ENCODE results near the gene OR2L13. TPM values are rescaled to one million over a fixed set of nuclear protein-coding genes. Genes with fewer than 3 reads are reported as not detected.

Gene OR2L13
- total and polyA plus RNA-seq, 2 donors (not counting 3 experiments of a cell fraction or from before 2014, with no cell fraction given), result not detected

DNA sequence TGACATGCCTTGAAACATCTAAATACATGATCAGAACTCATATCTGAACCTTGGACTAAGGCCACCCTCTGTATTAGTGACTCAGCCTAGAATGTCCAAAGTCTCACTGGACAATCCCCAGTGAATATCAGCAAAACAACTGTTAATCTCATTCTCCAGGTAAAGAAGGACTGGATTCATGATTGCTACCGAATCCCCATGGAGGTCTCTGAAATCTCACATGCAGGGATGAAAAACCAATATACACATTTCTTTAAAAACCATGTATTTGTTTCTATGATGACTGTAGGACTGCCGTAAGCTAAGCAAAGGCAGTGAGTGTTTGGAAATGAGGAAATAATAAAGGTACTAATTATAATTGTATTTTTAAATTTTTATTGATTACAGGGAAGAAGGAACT is 48.4 kb upstream of the OR2L13 start, which contains the start of gene OR2L3:
OR2L3 (plus strand) TSS at position 301 of the 400 bp plus-strand sequence. CDS start 13,846 bp downstream, outside the sequence.
- TF ChIP-seq EZH2 (IDR thresholded peaks at IDR 0.05; ENCODE audit: borderline replicate concordance, low read depth, low read length, severe bottlenecking), result no peak
- no peak for TF ChIP-seq POLR2AphosphoS5 (IDR thresholded peaks at IDR 0.05; ENCODE audit: insufficient read depth, low read depth, low read length)
- no peak for TF ChIP-seq JUN (IDR thresholded peaks at IDR 0.05; ENCODE audit: borderline replicate concordance, insufficient read depth, insufficient read length, low read depth)
- no peak for TF ChIP-seq POLR2A (IDR thresholded peaks at IDR 0.05; ENCODE audit: low read depth, low read length)
- TF ChIP-seq, protein P1, sequence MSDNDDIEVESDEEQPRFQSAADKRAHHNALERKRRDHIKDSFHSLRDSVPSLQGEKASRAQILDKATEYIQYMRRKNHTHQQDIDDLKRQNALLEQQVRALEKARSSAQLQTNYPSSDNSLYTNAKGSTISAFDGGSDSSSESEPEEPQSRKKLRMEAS (IDR thresholded peaks at IDR 0.05; ENCODE audit: insufficient read depth, insufficient read length), result no peak
- no peak for TF ChIP-seq GATA2 (IDR thresholded peaks at IDR 0.05; ENCODE audit: insufficient read depth, insufficient read length, low read depth, low read length)
- no peak for TF ChIP-seq FOS (IDR thresholded peaks at IDR 0.05; ENCODE audit: borderline replicate concordance, insufficient read depth, low read length)
- ChIA-PET POLR2A (no interaction called here), CTCF (no interaction called here)
- H4K20me1 ChIP-seq (replicated peaks; ENCODE audit: control insufficient read depth, extremely low read depth, insufficient read depth, low read length), result no peaks in the 10 kb centered on the region
- peaks cover 5% of the 10 kb centered on the region for H3K9me3 ChIP-seq (replicated peaks; ENCODE audit: control insufficient read depth, insufficient read depth, low read length)
- no peaks in the 10 kb centered on the region for H3K36me3 ChIP-seq (ENCODE audit: control insufficient read depth in 2 of 2, extremely low read depth in 1 of 2, insufficient read depth in 2 of 2, low read length in 2 of 2)
- dilution Hi-C loops (cut with MboI; ENCODE audit: extremely low pct_ligation_motif_present, low sequenced_read_pairs), result no loop called here
- no TSS peak for BruUV-seq (replicated peaks)
- no peak within 1 kb of the TSS for H3K27ac ChIP-seq (ENCODE audit: insufficient read depth, low read depth, low read length)
- H3K9me1 ChIP-seq (replicated peaks; ENCODE audit: control insufficient read depth, extremely low read depth, insufficient read depth, low read length), result no peaks in the 10 kb centered on the region
- H2AFZ ChIP-seq (ENCODE audit: low read depth, low read length), result no peak within 1 kb of the TSS
- intact Hi-C loops (cut with micrococcal nuclease), result no loop called here
- H3K27me3 ChIP-seq (ENCODE audit: control insufficient read depth in 2 of 2, insufficient read depth in 2 of 2, low read length in 2 of 2), result no peaks in the 10 kb centered on the region
- no peak within 1 kb of the TSS for H3K9ac ChIP-seq (replicated peaks; ENCODE audit: extremely low read depth, insufficient read depth, low read length)
- H3K4me3 ChIP-seq (replicated peaks in 1 of 3; ENCODE audit: insufficient read depth in 1 of 3, low read depth in 1 of 3, low read length in 3 of 3), result no peak within 1 kb of the TSS
- H3K4me1 ChIP-seq (ENCODE audit: control insufficient read depth, extremely low read depth, insufficient read depth, low read length), result no peaks in the 10 kb centered on the region
- FAIRE-seq, result no peak
- no peak for DNase-seq (ENCODE audit: low read depth, low spot score)
- H3K4me2 ChIP-seq (ENCODE audit: insufficient read depth, low read length), result no peak within 1 kb of the TSS
- H3K79me2 ChIP-seq (ENCODE audit: control insufficient read depth, insufficient read depth, low read length), result no peaks in the 10 kb centered on the region

DNA sequence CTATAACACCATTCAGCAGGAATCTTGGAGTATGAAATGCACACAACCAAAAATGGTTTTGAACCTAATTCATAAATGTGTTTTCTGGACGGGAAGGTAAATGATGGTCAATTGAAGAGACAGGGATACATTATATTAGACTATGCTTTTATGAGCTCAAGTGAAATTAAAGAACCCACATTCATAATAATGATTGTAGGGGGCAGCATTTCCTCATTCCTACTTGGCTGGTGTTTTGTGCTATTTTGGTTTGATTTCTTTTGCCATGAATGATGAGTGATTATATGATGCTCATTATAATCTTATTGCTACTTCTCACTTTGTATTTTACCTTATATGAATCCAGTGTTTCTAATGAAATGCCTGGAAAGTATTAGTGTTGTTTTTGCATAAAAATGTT is 48.0 kb upstream of the OR2L13 start:
- Histone ChIP-seq H3K36me3 (ENCODE audit: control insufficient read depth in 2 of 2, extremely low read depth in 1 of 2, insufficient read depth in 2 of 2, low read length in 2 of 2) (no peaks in the 10 kb centered on the region), H3K4me3 (replicated peaks in 1 of 3; ENCODE audit: insufficient read depth in 1 of 3, low read depth in 1 of 3, low read length in 3 of 3) (no peak overlapping the region), H3K4me2 (ENCODE audit: insufficient read depth, low read length) (no peak overlapping the region), H4K20me1 (replicated peaks; ENCODE audit: control insufficient read depth, extremely low read depth, insufficient read depth, low read length) (no peaks in the 10 kb centered on the region), H2AFZ (ENCODE audit: low read depth, low read length) (no peak overlapping the region), H3K79me2 (ENCODE audit: control insufficient read depth, insufficient read depth, low read length) (no peaks in the 10 kb centered on the region), H3K9ac (replicated peaks; ENCODE audit: extremely low read depth, insufficient read depth, low read length) (no peak overlapping the region), H3K9me3 (replicated peaks; ENCODE audit: control insufficient read depth, insufficient read depth, low read length) (peaks cover 5% of the 10 kb centered on the region), H3K9me1 (replicated peaks; ENCODE audit: control insufficient read depth, extremely low read depth, insufficient read depth, low read length) (no peaks in the 10 kb centered on the region), H3K27me3 (ENCODE audit: control insufficient read depth in 2 of 2, insufficient read depth in 2 of 2, low read length in 2 of 2) (no peaks in the 10 kb centered on the region), H3K27ac (ENCODE audit: insufficient read depth, low read depth, low read length) (no peak overlapping the region), H3K4me1 (ENCODE audit: control insufficient read depth, extremely low read depth, insufficient read depth, low read length) (no peaks in the 10 kb centered on the region)
- no peak for DNase-seq (ENCODE audit: low read depth, low spot score)
- CTCF ChIA-PET, result no interaction called here
- POLR2A ChIA-PET, result no interaction called here
- FAIRE-seq, result no peak
- intact Hi-C loops (cut with micrococcal nuclease), result no loop called here
- BruUV-seq (replicated peaks), result no TSS peak
- dilution Hi-C loops (cut with MboI; ENCODE audit: extremely low pct_ligation_motif_present, low sequenced_read_pairs), result no loop called here
- no peak for TF ChIP-seq MYC (IDR thresholded peaks at IDR 0.05; ENCODE audit: low read depth, low read length)
- TF ChIP-seq, protein P1 (IDR thresholded peaks at IDR 0.05; ENCODE audit: insufficient read depth, insufficient read length), result no peak
- no peak for TF ChIP-seq EZH2 (IDR thresholded peaks at IDR 0.05; ENCODE audit: borderline replicate concordance, low read depth, low read length, severe bottlenecking)
- TF ChIP-seq POLR2A (IDR thresholded peaks at IDR 0.05; ENCODE audit: low read depth, low read length), result no peak
- TF ChIP-seq, protein P2, sequence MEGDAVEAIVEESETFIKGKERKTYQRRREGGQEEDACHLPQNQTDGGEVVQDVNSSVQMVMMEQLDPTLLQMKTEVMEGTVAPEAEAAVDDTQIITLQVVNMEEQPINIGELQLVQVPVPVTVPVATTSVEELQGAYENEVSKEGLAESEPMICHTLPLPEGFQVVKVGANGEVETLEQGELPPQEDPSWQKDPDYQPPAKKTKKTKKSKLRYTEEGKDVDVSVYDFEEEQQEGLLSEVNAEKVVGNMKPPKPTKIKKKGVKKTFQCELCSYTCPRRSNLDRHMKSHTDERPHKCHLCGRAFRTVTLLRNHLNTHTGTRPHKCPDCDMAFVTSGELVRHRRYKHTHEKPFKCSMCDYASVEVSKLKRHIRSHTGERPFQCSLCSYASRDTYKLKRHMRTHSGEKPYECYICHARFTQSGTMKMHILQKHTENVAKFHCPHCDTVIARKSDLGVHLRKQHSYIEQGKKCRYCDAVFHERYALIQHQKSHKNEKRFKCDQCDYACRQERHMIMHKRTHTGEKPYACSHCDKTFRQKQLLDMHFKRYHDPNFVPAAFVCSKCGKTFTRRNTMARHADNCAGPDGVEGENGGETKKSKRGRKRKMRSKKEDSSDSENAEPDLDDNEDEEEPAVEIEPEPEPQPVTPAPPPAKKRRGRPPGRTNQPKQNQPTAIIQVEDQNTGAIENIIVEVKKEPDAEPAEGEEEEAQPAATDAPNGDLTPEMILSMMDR (IDR thresholded peaks at IDR 0.05; ENCODE audit: extremely low read depth in 1 of 2, insufficient read depth in 1 of 2, low read depth in 1 of 2, low read length in 2 of 2), result no peak
- TF ChIP-seq GATA2 (IDR thresholded peaks at IDR 0.05; ENCODE audit: insufficient read depth, insufficient read length, low read depth, low read length), result no peak
- TF ChIP-seq FOS (IDR thresholded peaks at IDR 0.05; ENCODE audit: borderline replicate concordance, insufficient read depth, low read length), result no peak
- TF ChIP-seq POLR2AphosphoS5 (IDR thresholded peaks at IDR 0.05; ENCODE audit: insufficient read depth, low read depth, low read length), result no peak
- TF ChIP-seq JUN (IDR thresholded peaks at IDR 0.05; ENCODE audit: borderline replicate concordance, insufficient read depth, insufficient read length, low read depth), result no peak

Data from endothelial cell of umbilical vein (primary cell).